H1 (cell line): ENCODE data around the gene C5orf22. TPM values are rescaled to one million over a fixed set of nuclear protein-coding genes. Genes with fewer than 3 reads are reported as not detected.

Experiments
- CTCF ChIA-PET: fragments of 300-600 bp; sonication (Branson Sonifier 250); formaldehyde crosslinking; loops from one replicate; lab custom pipeline; 2021; ENCODE audit not compliant: partially characterized antibody; lab: Charles Lee
- POLR2A ChIA-PET: fragments of 300-600 bp; sonication (Branson Sonifier 250); formaldehyde crosslinking; loops from one replicate; lab custom pipeline; 2021; ENCODE audit warnings: inconsistent platforms; ENCODE audit not compliant: partially characterized antibody; lab: Charles Lee
- DNase-seq, 2 experiments: peaks; one replicate each; pipeline versions ENCODE4 v3.0.0 to v3.0.0-alpha.2; 2010 to 2022; ENCODE audit warnings: low spot score in 2 of 2, low read depth in 1 of 2, mixed read lengths in 1 of 2
- FAIRE-seq: peaks from 2 replicates; lab custom pipeline; 2011; peaks lifted over from hg19 to GRCh38; lab: Jason Lieb, UNC
- H2AFZ ChIP-seq: 2 replicates; pipeline ENCODE4 v1.8.1; 2012; ENCODE audit warnings: low read length, inconsistent platforms
- H2AK5ac ChIP-seq: 2 replicates; pipeline ENCODE4 v1.6.1; 2013; ENCODE audit warnings: low read depth, low read length
- H2BK120ac ChIP-seq: replicated peaks from 2 replicates; pipeline ENCODE3; 2013; ENCODE audit warnings: low read depth, low read length, inconsistent platforms
- H2BK12ac ChIP-seq: 2 replicates; pipeline ENCODE4 v1.6.1; 2013; ENCODE audit warnings: low read depth, low read length
- H2BK15ac ChIP-seq: 2 replicates; pipeline ENCODE4 v1.6.1; 2013; ENCODE audit warnings: low read length
- H2BK20ac ChIP-seq: 2 replicates; pipeline ENCODE4 v1.6.1; 2013; ENCODE audit warnings: low read length
- H2BK5ac ChIP-seq: 2 replicates; pipeline ENCODE4 v1.6.1; 2013; ENCODE audit warnings: low read depth, low read length
- H3K14ac ChIP-seq: 2 replicates; pipeline ENCODE4 v1.6.1; 2013; ENCODE audit warnings: inconsistent platforms; ENCODE audit not compliant: insufficient read length
- H3K18ac ChIP-seq: 2 replicates; pipeline ENCODE4 v1.6.1; 2013; ENCODE audit warnings: low read length; ENCODE audit errors: extremely low read depth
- H3K23ac ChIP-seq: 2 replicates; pipeline ENCODE4 v1.6.1; 2013; ENCODE audit warnings: inconsistent platforms; ENCODE audit not compliant: insufficient read length
- H3K23me2 ChIP-seq: 2 replicates; pipeline ENCODE4 v1.6.1; 2013; ENCODE audit warnings: low read depth, low read length
- H3K27ac ChIP-seq: 2 replicates; pipeline ENCODE4 v1.6.1; 2011; ENCODE audit warnings: low read depth, low read length, inconsistent platforms
- H3K27me3 ChIP-seq, 4 experiments: replicated peaks in 1 of 4; 1 replicate in 1 of 4; 2 replicates in 3 of 4; pipeline versions ENCODE4 v1.6.1 to v1.8.1; 2011 to 2013; ENCODE audit warnings: low read length in 3 of 4, mild to moderate bottlenecking in 3 of 4, inconsistent platforms in 2 of 4, mixed read lengths in 2 of 4, moderate library complexity in 1 of 4; ENCODE audit not compliant: control insufficient read depth in 3 of 4, insufficient read depth in 3 of 4; ENCODE audit errors: extremely low read depth in 1 of 4
- H3K36me3 ChIP-seq, 4 experiments: 2 replicates each; pipeline versions ENCODE4 v1.6.1 to v1.8.1; 2011 to 2013; ENCODE audit warnings: mild to moderate bottlenecking in 4 of 4, low read length in 3 of 4, moderate library complexity in 2 of 4, control low read depth in 1 of 4, inconsistent platforms in 1 of 4; ENCODE audit not compliant: insufficient read depth in 4 of 4, control insufficient read depth in 2 of 4
- H3K4ac ChIP-seq: replicated peaks from 2 replicates; pipeline ENCODE3; 2013; ENCODE audit warnings: low read length, low read depth, mixed read lengths, inconsistent platforms; ENCODE audit not compliant: insufficient read length
- H3K4me1 ChIP-seq, 4 experiments: replicated peaks in 1 of 4; 1 replicate in 1 of 4; 2 replicates in 3 of 4; pipeline versions ENCODE4 v1.6.1 to v1.8.1; 2011 to 2013; ENCODE audit warnings: low read length in 3 of 4, inconsistent platforms in 2 of 4, mixed read lengths in 1 of 4; ENCODE audit not compliant: insufficient read depth in 4 of 4, control insufficient read depth in 3 of 4
- H3K4me2 ChIP-seq, 2 experiments: 2 replicates each; pipeline versions ENCODE4 v1.6.1 to v1.8.1; 2011 to 2013; ENCODE audit warnings: low read depth in 2 of 2, low read length in 2 of 2, control low read depth in 1 of 2, inconsistent platforms in 1 of 2, mild to moderate bottlenecking in 1 of 2; ENCODE audit not compliant: insufficient read depth in 1 of 2
- H3K4me3 ChIP-seq, 4 experiments: fragments of 200-600, 300-600 bp in 1 of 4; sonication (generic), shearing (Covaris generic), sonication (Bioruptor Twin) in 1 of 4; 2 replicates each; pipeline versions ENCODE4 v1.5.1 to v1.8.1; 2011 to 2016; ENCODE audit warnings: low read length in 4 of 4, low read depth in 3 of 4, control low read depth in 2 of 4, inconsistent platforms in 2 of 4, mild to moderate bottlenecking in 2 of 4, mixed read lengths in 1 of 4, moderate library complexity in 1 of 4; ENCODE audit not compliant: insufficient read depth in 2 of 4; ENCODE audit errors: extremely low read depth in 1 of 4
- H3K56ac ChIP-seq: replicated peaks from 2 replicates; pipeline ENCODE3; 2013; ENCODE audit warnings: low read depth, mild to moderate bottlenecking, mixed read lengths, low read length, inconsistent platforms; ENCODE audit not compliant: insufficient read length
- H3K79me1 ChIP-seq: 2 replicates; pipeline ENCODE4 v1.6.1; 2013; ENCODE audit warnings: low read depth, low read length, control low read depth
- H3K79me2 ChIP-seq, 2 experiments: 2 replicates each; pipeline versions ENCODE4 v1.6.1 to v1.8.1; 2012 to 2013; ENCODE audit warnings: low read length in 2 of 2, mild to moderate bottlenecking in 2 of 2, inconsistent platforms in 1 of 2; ENCODE audit not compliant: insufficient read depth in 2 of 2, control insufficient read depth in 1 of 2
- H3K9ac ChIP-seq, 4 experiments: replicated peaks in 1 of 4; 1 replicate in 1 of 4; 2 replicates in 3 of 4; pipeline versions ENCODE4 v1.6.1 to v1.8.1; 2011 to 2013; ENCODE audit warnings: low read depth in 3 of 4, low read length in 3 of 4, control low read depth in 2 of 4, mild to moderate bottlenecking in 2 of 4, moderate library complexity in 2 of 4, inconsistent platforms in 1 of 4; ENCODE audit errors: extremely low read depth in 1 of 4
- H3K9me3 ChIP-seq, 2 experiments: 2 replicates each; pipeline versions ENCODE4 v1.6.1 to v1.8.1; 2012 to 2013; ENCODE audit warnings: mild to moderate bottlenecking in 2 of 2, moderate library complexity in 2 of 2, control low read depth in 1 of 2, inconsistent platforms in 1 of 2, low read depth in 1 of 2, low read length in 1 of 2, mixed read lengths in 1 of 2; ENCODE audit not compliant: insufficient read depth in 2 of 2
- H4K20me1 ChIP-seq, 2 experiments: replicated peaks in 1 of 2; 2 replicates each; pipeline versions ENCODE3 to v1.8.1; 2011 to 2013; ENCODE audit warnings: inconsistent platforms in 2 of 2, low read length in 2 of 2, mild to moderate bottlenecking in 1 of 2; ENCODE audit not compliant: insufficient read depth in 2 of 2, control insufficient read depth in 1 of 2
- H4K5ac ChIP-seq: 2 replicates; pipeline ENCODE4 v1.6.1; 2013; ENCODE audit warnings: low read length, low read depth, mixed read lengths, inconsistent platforms; ENCODE audit not compliant: insufficient read length
- H4K8ac ChIP-seq: 2 replicates; pipeline ENCODE4 v1.8.0; 2013; ENCODE audit warnings: mild to moderate bottlenecking, moderate library complexity, low read length, inconsistent platforms; ENCODE audit not compliant: insufficient read depth; ENCODE audit errors: extremely low read depth
- H4K91ac ChIP-seq: replicated peaks from 2 replicates; pipeline ENCODE3; 2013; ENCODE audit warnings: low read length, mixed read lengths, inconsistent platforms; ENCODE audit not compliant: insufficient read length
- ATF2 ChIP-seq: IDR thresholded peaks from 2 replicates; pipeline ENCODE4 v1.6.1; 2012; ENCODE audit warnings: low read length, inconsistent platforms
- ATF3 ChIP-seq: IDR thresholded peaks from 2 replicates; pipeline ENCODE4 v1.6.1; 2011; ENCODE audit warnings: low read depth, mild to moderate bottlenecking, low read length; ENCODE audit not compliant: insufficient read depth
- BACH1 ChIP-seq: IDR thresholded peaks from 2 replicates; pipeline ENCODE4 v1.6.1; 2012; ENCODE audit warnings: low read length, improper control_type of control experiment
- CBX5 ChIP-seq: fragments of 300-800, 300-1000 bp; sonication (generic); IDR thresholded peaks from 2 replicates; pipeline ENCODE4 v1.7.1; 2016; ENCODE audit warnings: antibody characterized with exemption, low read length, low read depth
- CREB1 ChIP-seq: IDR thresholded peaks from 2 replicates; pipeline ENCODE4 v1.6.1; 2012; ENCODE audit warnings: inconsistent platforms
- HDAC2 ChIP-seq, 2 experiments: fragments of 300-600 bp in 1 of 2; sonication (generic) in 1 of 2; IDR thresholded peaks; 2 replicates each; pipeline ENCODE4 v1.6.1; 2011 to 2012; ENCODE audit warnings: low read depth in 2 of 2, low read length in 2 of 2, mild to moderate bottlenecking in 2 of 2, moderate library complexity in 2 of 2, borderline replicate concordance in 1 of 2, inconsistent platforms in 1 of 2
- HDAC6 ChIP-seq: IDR thresholded peaks from one replicate; pipeline ENCODE4 v1.7.1; 2012; ENCODE audit warnings: low read depth, mild to moderate bottlenecking, inconsistent platforms, low read length, moderate library complexity
- JUN ChIP-seq: IDR thresholded peaks from 2 replicates; pipeline ENCODE4 v1.6.1; 2011; ENCODE audit warnings: low read depth, mild to moderate bottlenecking, improper control_type of control experiment, low read length
- KDM4A ChIP-seq: IDR thresholded peaks from one replicate; pipeline ENCODE4 v1.7.1; 2012; ENCODE audit warnings: low read depth, mild to moderate bottlenecking, moderate library complexity, low read length, inconsistent platforms; ENCODE audit not compliant: severe bottlenecking
- NANOG ChIP-seq: IDR thresholded peaks from 2 replicates; pipeline ENCODE4 v1.6.1; 2011; ENCODE audit warnings: low read length, low read depth, mild to moderate bottlenecking, inconsistent platforms; ENCODE audit not compliant: insufficient read depth, poor library complexity, severe bottlenecking
- POLR2AphosphoS5 ChIP-seq: IDR thresholded peaks from 2 replicates; pipeline ENCODE4 v1.6.1; 2011; ENCODE audit warnings: low read depth, low read length
- SP1 ChIP-seq: IDR thresholded peaks from 2 replicates; pipeline ENCODE4 v1.6.1; 2011; ENCODE audit warnings: low read depth, low read length
- WGBS, 2 experiments: shearing (Covaris generic) in 1 of 2; methylation state at CpG; one replicate each; pipeline versions ENCODE4 v1.1.6 to v1.1.7; 2013 to 2015; ENCODE audit warnings: low lambda C conversion rate in 2 of 2, mixed read lengths in 2 of 2, inconsistent platforms in 1 of 2, low coverage in 1 of 2, missing lambda C conversion rate in 1 of 2; ENCODE audit not compliant: insufficient replicate concordance in 2 of 2, insufficient coverage in 1 of 2, insufficient read length in 1 of 2; ENCODE audit errors: extremely low coverage in 1 of 2, missing lambda C conversion rate in 1 of 2; 5-methylcytosine and 5-hydroxymethylcytosine counted together
- polyA plus RNA-seq, 7 experiments: library from polyadenylated mRNA; depleted of rRNA in 3 of 7; stranded (reverse) in 5 of 7; unstranded in 2 of 7; fragments of >200 nt in 5 of 7; fragments of 200-250 nt in 2 of 7; gene quantifications; 1 replicate in 5 of 7; 2 replicates in 1 of 7; 4 replicates in 1 of 7; pipeline versions ENCODE4 v1.2.1 to v1.2.3, GENCODE V29; 2011 to 2013; ENCODE audit warnings: missing spikeins in 2 of 7, mixed read lengths in 2 of 7
- total RNA-seq: library from RNA; stranded (reverse); fragmentation: NEBNext Ultra II Directional; extraction: Animal tissue kit (Norgen Biotek cat#: 25700); gene quantifications from 2 replicates; pipeline ENCODE4 v1.2.1, GENCODE V29; 2021

C5orf22 gene
- total and polyA plus RNA-seq, 2 of the 8 experiments (the other 6 are each of a cell fraction or from before 2014, with no cell fraction given) = 19.6 to 36.2 TPM

- H3K79me1 ChIP-seq = no peaks in the 10 kb centered on the region
- DNase-seq = no peak
- no peaks in the 10 kb centered on the region for H3K23me2 ChIP-seq
- H3K36me3 ChIP-seq = no peaks in the 10 kb centered on the region
- no peak overlapping the region for H2BK12ac ChIP-seq
- POLR2A ChIA-PET = no interaction called here
- H2BK5ac ChIP-seq = no peak overlapping the region
- H3K4me3 ChIP-seq = no peak overlapping the region
- H3K23ac ChIP-seq = no peak overlapping the region
- H3K4me1 ChIP-seq = no peaks in the 10 kb centered on the region
- H3K14ac ChIP-seq = no peak overlapping the region
- H2BK15ac ChIP-seq = no peak overlapping the region
- no peak overlapping the region for H4K91ac ChIP-seq
- no peak overlapping the region for H3K9ac ChIP-seq
- H2BK20ac ChIP-seq = no peak overlapping the region
- H3K9me3 ChIP-seq = no peaks in the 10 kb centered on the region
- no peak overlapping the region for H3K4me2 ChIP-seq
- H3K27me3 ChIP-seq = peaks cover 0 to 1% (median 0%) of the 10 kb centered on the region in 4 experiments; a peak in 1 of 7 replicates
- no peak overlapping the region for H3K18ac ChIP-seq
- H2AFZ ChIP-seq = no peak overlapping the region
- H4K5ac ChIP-seq = no peak overlapping the region
- no peak overlapping the region for H2BK120ac ChIP-seq
- no peak for FAIRE-seq
- no peaks in the 10 kb centered on the region for H3K79me2 ChIP-seq
- no peak overlapping the region for H3K27ac ChIP-seq
- WGBS, 2 experiments = 87% methylated on average over 4 of the region's 4 CpGs; no CpG with 5 or more reads in 1 of the 2 experiments
- no peak overlapping the region for H3K4ac ChIP-seq
- no peak overlapping the region for H2AK5ac ChIP-seq
- H4K20me1 ChIP-seq = no peaks in the 10 kb centered on the region
- CTCF ChIA-PET = interaction anchor here (1.4 to 2.9 kb wide), 2 partner anchors 234 to 250 kb away, joined by 7 to 10 read pairs; no protein-coding TSS in a partner anchor
- no peak overlapping the region for H3K56ac ChIP-seq
- H4K8ac ChIP-seq = no peak overlapping the region
- TF ChIP-seq ATF3 (no peak), CREB1 (no peak), POLR2AphosphoS5 (no peak), BACH1 (no peak), NANOG (no peak), JUN (no peak), SP1 (no peak), ATF2 (no peak), CBX5 (no peak), HDAC6 (no peak), HDAC2 (IDR thresholded peaks at IDR 0.05; ENCODE audit: borderline replicate concordance in 1 of 2, low read depth in 2 of 2, low read length in 2 of 2) (no peak), KDM4A (no peak)
These were observed 42.7 kb downstream of the C5orf22 start for GRCh38 chr5:31574772-31575171.
